Neural cell (in vitro differentiated cells): Measurements from ENCODE around the gene ATP5PD. TPM values are rescaled to one million over a fixed set of nuclear protein-coding genes. Genes with fewer than 3 reads are reported as not detected.

Source experiments
- H2AFZ ChIP-seq: fragments of 200-600, 300-800 bp; sonication (generic), shearing (Covaris generic); 2 replicates; pipeline ENCODE4 v1.6.0; 2014; ENCODE audit warnings: low read depth, mild to moderate bottlenecking, antibody characterized with exemption, low read length, moderate library complexity
- H3F3A ChIP-seq: fragments of 200-600 bp; shearing (Covaris generic); 2 replicates; pipeline ENCODE4 v1.6.1; 2016; ENCODE audit warnings: mild to moderate bottlenecking, moderate library complexity, mixed read lengths, antibody characterized with exemption, low read length; ENCODE audit not compliant: insufficient read depth, poor library complexity, severe bottlenecking
- H3K27ac ChIP-seq: fragments of 200-600, 300-800 bp; sonication (generic), shearing (Covaris generic); 2 replicates; pipeline ENCODE4 v1.5.1; 2014; ENCODE audit warnings: mild to moderate bottlenecking, low read length, moderate library complexity
- H3K27me3 ChIP-seq: fragments of 300-800, 200-600 bp; sonication (generic), shearing (Covaris generic); 2 replicates; pipeline ENCODE4 v1.6.0; 2014; ENCODE audit warnings: mild to moderate bottlenecking, low read depth, low read length, moderate library complexity; ENCODE audit not compliant: insufficient read depth
- H3K36me3 ChIP-seq: fragments of 300-800, 200-600 bp; sonication (generic), shearing (Covaris generic); 2 replicates; pipeline ENCODE4 v1.5.1; 2014; ENCODE audit warnings: mild to moderate bottlenecking, antibody characterized with exemption, low read length, moderate library complexity; ENCODE audit not compliant: insufficient read depth
- H3K4me2 ChIP-seq: fragments of 300-800, 200-600 bp; sonication (generic), shearing (Covaris generic); 2 replicates; pipeline ENCODE4 v1.6.0; 2014; ENCODE audit warnings: mild to moderate bottlenecking, low read length
- H3K4me3 ChIP-seq: fragments of 300-800, 200-600 bp; sonication (generic), shearing (Covaris generic); 2 replicates; pipeline ENCODE4 v1.5.1; 2014; ENCODE audit warnings: mild to moderate bottlenecking, low read length, moderate library complexity
- H3K79me2 ChIP-seq: fragments of 200-600 bp; shearing (Covaris generic); replicated peaks from 2 replicates; pipeline ENCODE4 v1.6.0; 2014; ENCODE audit warnings: mild to moderate bottlenecking, low read length, moderate library complexity; ENCODE audit not compliant: insufficient read depth
- H3K9ac ChIP-seq: fragments of 300-800, 200-600 bp; sonication (generic), shearing (Covaris generic); 2 replicates; pipeline ENCODE4 v1.6.1; 2016; ENCODE audit warnings: mild to moderate bottlenecking, low read length, mixed read lengths
- H3K9me2 ChIP-seq: fragments of 200-600 bp; shearing (Covaris generic); 2 replicates; pipeline ENCODE4 v1.6.1; 2016; ENCODE audit warnings: mild to moderate bottlenecking, low read length, mixed read lengths; ENCODE audit not compliant: insufficient read depth
- H3K9me3 ChIP-seq: fragments of 200-600, 300-800 bp; sonication (generic), shearing (Covaris generic); 2 replicates; pipeline ENCODE4 v1.6.1; 2016; ENCODE audit warnings: mild to moderate bottlenecking, mixed run types, low read length, moderate library complexity, mixed read lengths
- H4K20me1 ChIP-seq: fragments of 200-600 bp; shearing (Covaris generic); 2 replicates; pipeline ENCODE4 v1.6.1; 2016; ENCODE audit warnings: mild to moderate bottlenecking, mixed run types; ENCODE audit not compliant: insufficient read depth
- CTCF ChIP-seq: fragments of 450-650 bp; IDR thresholded peaks from 2 replicates; pipeline ENCODE4 v1.5.1; 2014; ENCODE audit warnings: antibody characterized with exemption, mild to moderate bottlenecking, moderate library complexity; ENCODE audit not compliant: poor library complexity, severe bottlenecking
- EP300 ChIP-seq: fragments of 450-650 bp; conservative IDR thresholded peaks from 2 replicates; pipeline ENCODE4 v1.6.1; 2014; ENCODE audit warnings: antibody characterized with exemption, mild to moderate bottlenecking, moderate library complexity; ENCODE audit not compliant: poor library complexity, severe bottlenecking
- EZH2 ChIP-seq: fragments of 200-600, 300-800 bp; shearing (Covaris generic), sonication (generic); IDR thresholded peaks from 2 replicates; pipeline ENCODE4 v1.6.1; 2014; ENCODE audit warnings: antibody characterized with exemption, low read length, borderline replicate concordance, mild to moderate bottlenecking; ENCODE audit not compliant: insufficient read depth, poor library complexity, severe bottlenecking
- MXI1 ChIP-seq: fragments of 450-650 bp; conservative IDR thresholded peaks from 2 replicates; pipeline ENCODE4 v1.6.1; 2014; ENCODE audit warnings: antibody characterized with exemption, mild to moderate bottlenecking; ENCODE audit not compliant: poor library complexity, severe bottlenecking
- POLR2AphosphoS5 ChIP-seq: IDR thresholded peaks from 2 replicates; pipeline ENCODE4 v1.6.1; 2012
- RAD21 ChIP-seq: fragments of 450-650 bp; conservative IDR thresholded peaks from 2 replicates; pipeline ENCODE4 v1.6.1; 2014; ENCODE audit warnings: antibody characterized with exemption, mild to moderate bottlenecking, moderate library complexity
- REST ChIP-seq: IDR thresholded peaks from 2 replicates; pipeline ENCODE4 v1.6.1; 2012; ENCODE audit warnings: borderline replicate concordance
- SMC3 ChIP-seq: fragments of 450-650 bp; conservative IDR thresholded peaks from 2 replicates; pipeline ENCODE4 v1.6.1; 2014; ENCODE audit warnings: antibody characterized with exemption, mild to moderate bottlenecking, moderate library complexity; ENCODE audit not compliant: poor library complexity
- TAF1 ChIP-seq: IDR thresholded peaks from 2 replicates; pipeline ENCODE4 v1.6.1; 2012; ENCODE audit warnings: low read depth
- polyA plus RNA-seq: library from polyadenylated mRNA; depleted of rRNA; stranded (reverse); fragments of >200 nt; gene quantifications from 2 replicates; pipeline ENCODE4 v1.2.3, GENCODE V29; 2014

Gene ATP5PD
- polyA plus RNA-seq, 1 donor from 2014 or later, result 517 TPM

GRCh38 chr17:75068750-75069149, 22.0 kb upstream of the ATP5PD start:
- no peak overlapping the region for H3K9ac ChIP-seq
- no peaks in the 10 kb centered on the region for H3K9me3 ChIP-seq
- no peaks in the 10 kb centered on the region for H3K79me2 ChIP-seq
- TF ChIP-seq POLR2AphosphoS5 (no peak), TAF1 (no peak), RAD21 (no peak), SMC3 (no peak), REST (no peak), EP300 (no peak), EZH2 (no peak), MXI1 (no peak), CTCF (no peak)
- no peaks in the 10 kb centered on the region for H3K36me3 ChIP-seq
- no peaks in the 10 kb centered on the region for H3K27me3 ChIP-seq
- H2AFZ ChIP-seq, result no peak overlapping the region
- H3K27ac ChIP-seq, result no peak overlapping the region
- no peak overlapping the region for H3K4me3 ChIP-seq
- no peak overlapping the region for H3K4me2 ChIP-seq
- H4K20me1 ChIP-seq, result no peaks in the 10 kb centered on the region
- no peaks in the 10 kb centered on the region for H3F3A ChIP-seq
- no peaks in the 10 kb centered on the region for H3K9me2 ChIP-seq

- H3F3A ChIP-seq, result no peaks in the 10 kb centered on the region
- H3K27ac ChIP-seq, result no peak overlapping the region
- H3K9me3 ChIP-seq, result no peaks in the 10 kb centered on the region
- H3K79me2 ChIP-seq, result no peaks in the 10 kb centered on the region
- no peak overlapping the region for H3K9ac ChIP-seq
- H3K4me3 ChIP-seq, result no peak overlapping the region
- no peaks in the 10 kb centered on the region for H4K20me1 ChIP-seq
- H3K27me3 ChIP-seq, result no peaks in the 10 kb centered on the region
- H3K36me3 ChIP-seq, result no peaks in the 10 kb centered on the region
- no peak for TF ChIP-seq TAF1
- no peak for TF ChIP-seq POLR2AphosphoS5
- no peak for TF ChIP-seq CTCF
- no peaks in the 10 kb centered on the region for H3K9me2 ChIP-seq
- H3K4me2 ChIP-seq, result no peak overlapping the region
- no peak overlapping the region for H2AFZ ChIP-seq
Observed at GRCh38 chr17:75067856-75068255, 21.1 kb upstream of the ATP5PD start.
